Tibial nerve (tissue), 4 donors: ENCODE measurements around the gene BCAR1. TPM values are rescaled to one million over a fixed set of nuclear protein-coding genes. Genes with fewer than 3 reads are reported as not detected.

ENCODE experiments used
- DNase-seq, 2 donors: peaks; one replicate each; pipeline ENCODE4 v3.0.0-alpha.2; 2019; ENCODE audit warnings: low spot score in 2 of 2
- H3K27ac ChIP-seq, 4 donors: fragments of 200-600 bp; sonication (generic) in 3 of 4; one replicate each; pipeline ENCODE4 v1.5.1; 2017 to 2019; ENCODE audit warnings: mild to moderate bottlenecking in 1 of 4
- H3K27me3 ChIP-seq, 2 donors: fragments of 200-600 bp; sonication (generic) in 1 of 2; one replicate each; pipeline versions ENCODE4 v1.5.1 to v1.6.0; 2017 to 2019
- H3K36me3 ChIP-seq, 3 donors: fragments of 200-600 bp; sonication (generic); one replicate each; pipeline ENCODE4 v1.5.1; 2018 to 2019
- H3K4me1 ChIP-seq, 4 donors: fragments of 200-600 bp; sonication (generic) in 3 of 4; one replicate each; pipeline ENCODE4 v1.5.1; 2017 to 2019
- H3K4me3 ChIP-seq, 4 donors: fragments of 200-600 bp; sonication (generic) in 3 of 4; one replicate each; pipeline ENCODE4 v1.5.1; 2017 to 2019; ENCODE audit warnings: mild to moderate bottlenecking in 1 of 4, moderate library complexity in 1 of 4
- H3K9me3 ChIP-seq, 4 donors: fragments of 200-600 bp; sonication (generic) in 3 of 4; one replicate each; pipeline ENCODE4 v1.5.1; 2017 to 2019
- CTCF ChIP-seq, 5 experiments: fragments of 200-600 bp in 3 of 5; fragments of 450-650 bp in 2 of 5; sonication (generic) in 3 of 5; IDR thresholded peaks; one replicate each; pipeline ENCODE4 v1.5.1; 2016 to 2019; ENCODE audit warnings: antibody characterized with exemption in 5 of 5, mild to moderate bottlenecking in 3 of 5, moderate library complexity in 2 of 5
- EP300 ChIP-seq, 2 donors: sonication (generic); formaldehyde crosslinking; IDR thresholded peaks; one replicate each; pipeline ENCODE4 v1.6.1; 2017; ENCODE audit warnings: antibody characterized with exemption in 2 of 2, mild to moderate bottlenecking in 1 of 2
- POLR2A ChIP-seq, 2 donors: fragments of 450-650 bp; IDR thresholded peaks; one replicate each; pipeline ENCODE4 v1.6.1; 2017; ENCODE audit warnings: antibody characterized with exemption in 2 of 2, mild to moderate bottlenecking in 2 of 2, moderate library complexity in 2 of 2
- WGBS, 2 donors: methylation state at CpG; one replicate each; pipeline ENCODE4 v1.1.5; 2018; 5-methylcytosine and 5-hydroxymethylcytosine counted together
- small RNA-seq: library from RNA; depleted of rRNA; stranded (forward); fragments of <200 nt; gene quantifications from one replicate; pipeline ENCODE3, GENCODE V24; 2016
- total RNA-seq, 4 donors: library from RNA; depleted of rRNA; stranded (reverse); fragments of >200 nt; gene quantifications; one replicate each; pipeline ENCODE4 v1.1.0, GENCODE V29; 2016

BCAR1 gene
- total RNA-seq, 4 donors from 2014 or later = 41.0 to 57.3 (median 42.9) TPM

- DNase-seq = no peak
- no peak overlapping the region for H3K27ac ChIP-seq
- TF ChIP-seq EP300 (IDR thresholded peaks at IDR 0.05) = no peak
- TF ChIP-seq POLR2A (IDR thresholded peaks at IDR 0.05) = no peak
- TF ChIP-seq CTCF (IDR thresholded peaks at IDR 0.05) = no peak
- H3K36me3 ChIP-seq = peaks cover 0 to 3% (median 0%) of the 10 kb centered on the region in 3 donors
- H3K27me3 ChIP-seq = no peaks in the 10 kb centered on the region
- H3K9me3 ChIP-seq = peaks cover 0 to 47% (median 9%) of the 10 kb centered on the region in 4 donors
- no peaks in the 10 kb centered on the region for H3K4me1 ChIP-seq
- WGBS, 2 donors = 94 to 95% methylated on average over 6 of the region's 6 CpGs
- no peak overlapping the region for H3K4me3 ChIP-seq
These were observed 72.2 kb downstream of the BCAR1 start for GRCh38 chr16:75179208-75179607.

Small RNAs within 50 kb of the gene (small RNA-seq; reads per million reads assigned to genes)
- not detected for gene RNU6-758P

Other genes with a start within 250 kb of the BCAR1 start
- 10 to 100 TPM; 20.1 to 48.7 (median 27.7) TPM for gene LDHD, start 134.8 kb downstream of the BCAR1 start, total RNA-seq
- gene ZFP1, start 103.1 kb downstream of the BCAR1 start, total RNA-seq = 10 to 100 TPM in 2 of 4 donors, 1 to 10 TPM in 2; 6.3 to 12.6 (median 9.5) TPM
- gene CTRB2, start 44.5 kb downstream of the BCAR1 start, total RNA-seq = 10 to 100 TPM in 3 of 4 donors, 1 to 10 TPM in 1; 4.2 to 45.0 (median 15.5) TPM
- 10 to 100 TPM in 1 of 4 donors, 1 to 10 TPM in 2, under 1 TPM in 1; 0.59 to 24.3 (median 1.2) TPM for gene CTRB1, start 32.6 kb downstream of the BCAR1 start, total RNA-seq
- gene CFDP1, start 181.9 kb upstream of the BCAR1 start, total RNA-seq = 100 to 1,000 TPM in 1 of 4 donors, 10 to 100 TPM in 3; 35.6 to 120 (median 62.4) TPM
- gene TMEM170A, start 213.1 kb upstream of the BCAR1 start, total RNA-seq = 10 to 100 TPM; 14.1 to 36.6 (median 21.8) TPM
- gene CHST6, start 243.8 kb upstream of the BCAR1 start, total RNA-seq = 1 to 10 TPM in 1 of 4 donors, under 1 TPM in 3; under 0.01 to 3.9 (median 0.40) TPM